ENCODE measurements around the gene CENPS.
"Not testable (repeated sequence)": the region's sequence is repeated elsewhere in the genome, so short reads cannot be mapped to it uniquely, and the experiment has no call there.

The CENPS gene

DNA sequence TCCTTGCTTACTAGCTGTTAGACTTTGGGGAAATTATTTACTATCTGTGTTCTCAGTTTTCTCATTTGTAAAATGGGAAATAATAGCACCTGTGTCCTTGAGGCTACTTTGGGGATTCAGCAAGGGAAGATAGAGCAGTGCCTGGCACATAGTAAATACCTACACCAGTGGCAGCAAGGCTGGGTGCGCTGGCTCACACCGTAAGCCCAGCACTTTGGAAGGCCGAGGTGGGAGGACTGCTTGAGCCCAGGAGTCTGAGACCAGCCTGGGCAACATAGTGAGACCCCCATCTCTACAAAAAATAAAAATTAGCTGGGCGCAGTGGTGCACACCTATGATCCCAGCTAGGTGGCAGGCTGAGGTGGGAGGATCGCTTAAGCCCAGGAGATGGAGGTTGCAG, 8.6 kb upstream of the CENPS start:
- DNase-seq: no peak

DNA sequence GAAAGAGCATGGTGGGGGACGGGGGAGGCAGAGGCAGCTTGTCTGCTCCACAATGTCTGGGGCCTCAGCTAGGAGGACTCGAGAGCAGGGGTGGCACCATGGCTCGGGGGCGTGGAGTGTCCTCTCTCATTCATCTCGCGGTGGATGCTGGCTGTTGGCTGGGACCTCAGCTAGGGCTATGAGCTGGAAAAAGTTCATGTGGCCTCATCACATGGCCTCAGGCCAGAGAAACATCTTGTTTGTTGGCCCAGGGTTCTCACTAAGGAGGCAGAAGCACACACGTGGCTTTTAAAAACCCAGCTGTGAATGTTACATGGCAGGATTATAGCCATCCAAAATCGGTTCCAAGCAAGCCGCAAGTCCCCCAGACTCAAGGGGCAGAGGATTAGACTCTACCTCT, 6.2 kb upstream of the CENPS start:
- DNase-seq: no peak

DNA sequence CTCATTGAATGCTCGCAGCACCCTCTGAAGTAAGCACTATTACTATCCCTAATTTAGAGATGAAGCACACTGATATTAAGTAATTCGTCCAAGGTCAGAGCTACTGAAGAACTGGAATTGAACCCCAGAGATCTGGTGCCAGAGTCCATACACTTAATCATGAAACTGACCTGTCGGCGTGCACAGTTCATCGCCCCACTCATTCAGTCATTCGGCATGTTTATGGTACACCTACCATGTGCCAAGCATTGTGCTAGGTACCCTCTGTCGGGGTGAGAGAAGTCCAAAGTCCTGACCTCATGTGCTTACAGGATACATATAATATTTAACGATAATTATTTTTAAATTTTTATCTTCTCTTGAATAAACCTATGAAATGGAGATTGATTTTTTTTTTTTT, 5.6 kb upstream of the CENPS start:
- DNase-seq: no peak

DNA sequence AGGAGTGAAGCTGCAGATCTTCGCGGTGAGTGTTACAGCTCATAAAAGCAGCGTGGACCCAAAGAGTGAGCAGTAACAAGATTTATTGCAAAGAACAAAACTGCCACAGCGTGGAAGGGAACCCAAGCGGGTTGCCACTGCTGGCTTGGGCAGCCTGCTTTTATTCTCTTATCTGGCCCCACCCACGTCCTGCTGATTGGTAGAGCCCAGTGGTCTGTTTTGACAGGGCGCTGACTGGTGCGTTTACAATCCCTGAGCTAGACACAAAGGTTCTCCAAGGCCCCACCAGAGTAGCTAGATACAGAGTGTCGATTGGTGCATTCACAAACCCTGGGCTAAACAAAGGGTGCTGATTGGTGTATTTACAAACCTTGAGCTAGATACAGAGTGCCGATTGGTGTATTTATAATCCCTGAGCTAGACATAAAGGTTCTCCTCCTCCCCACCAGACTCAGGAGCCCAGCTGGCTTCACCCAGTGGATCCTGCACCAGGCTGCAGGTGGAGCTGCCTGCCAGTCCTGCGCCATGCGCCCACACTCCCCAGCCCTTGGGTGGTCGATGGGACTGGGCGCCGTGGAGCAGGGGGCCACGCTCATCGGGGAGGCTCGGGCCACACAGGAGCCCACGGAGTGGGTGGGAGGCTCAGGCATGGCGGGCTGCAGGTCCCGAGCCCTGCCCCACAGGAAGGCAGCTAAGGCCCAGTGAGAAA, 4.3 kb upstream of the CENPS start:
- not testable (repeated sequence) for DNase-seq

DNA sequence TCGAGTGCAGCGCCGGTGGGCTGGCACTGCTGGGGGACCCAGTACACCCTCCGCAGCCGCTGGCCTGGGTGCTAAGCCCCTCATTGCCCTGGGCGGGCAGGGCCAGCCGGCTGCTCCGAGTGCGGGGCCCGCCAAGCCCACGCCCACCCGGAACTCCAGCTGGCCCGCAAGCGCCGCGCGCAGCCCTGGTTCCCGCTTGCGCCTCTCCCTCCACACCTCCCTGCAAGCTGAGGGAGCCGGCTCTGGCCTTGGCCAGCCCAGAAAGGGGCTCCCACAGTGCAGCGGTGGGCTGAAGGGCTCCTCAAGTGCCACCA, 3.7 kb upstream of the CENPS start:
- not testable (repeated sequence) for DNase-seq

DNA sequence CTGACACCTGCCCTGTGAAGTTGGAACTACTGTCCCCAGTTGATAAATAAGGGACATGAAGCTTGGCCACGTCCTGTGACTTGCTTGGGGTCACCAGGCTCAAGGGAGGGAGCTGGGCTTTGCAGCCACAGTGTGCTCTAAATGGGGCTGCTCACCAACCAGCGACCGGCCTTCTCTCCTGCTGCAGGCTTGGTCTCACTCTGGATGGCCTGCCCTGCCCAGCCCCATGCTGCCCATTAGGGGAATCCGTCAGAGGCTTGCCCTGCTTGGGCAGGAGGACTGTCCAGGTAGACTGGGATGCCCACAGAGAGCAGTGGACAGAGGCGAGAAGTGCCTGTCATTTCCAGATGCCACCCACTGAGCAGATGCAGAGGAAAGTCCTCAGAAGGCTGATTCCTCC, 1.2 kb upstream of the CENPS start:
- no peak for DNase-seq

DNA sequence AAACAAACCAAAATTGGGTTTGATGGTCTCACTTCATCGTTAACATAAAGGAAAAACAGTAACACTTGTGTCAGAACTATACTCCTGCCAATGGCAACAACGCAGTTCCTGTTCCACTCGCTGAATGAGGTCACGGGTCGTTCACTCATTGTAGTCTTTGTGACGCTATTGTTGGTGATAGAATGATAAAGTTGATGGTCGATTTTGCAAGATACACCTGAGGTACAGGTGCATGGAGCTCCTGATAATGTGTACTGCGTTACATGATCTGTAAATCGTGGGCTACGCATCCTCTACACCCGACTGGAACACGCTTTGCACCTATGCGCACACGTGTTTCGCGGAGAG, 391 bp upstream of the CENPS start:
- no peak for DNase-seq

DNA sequence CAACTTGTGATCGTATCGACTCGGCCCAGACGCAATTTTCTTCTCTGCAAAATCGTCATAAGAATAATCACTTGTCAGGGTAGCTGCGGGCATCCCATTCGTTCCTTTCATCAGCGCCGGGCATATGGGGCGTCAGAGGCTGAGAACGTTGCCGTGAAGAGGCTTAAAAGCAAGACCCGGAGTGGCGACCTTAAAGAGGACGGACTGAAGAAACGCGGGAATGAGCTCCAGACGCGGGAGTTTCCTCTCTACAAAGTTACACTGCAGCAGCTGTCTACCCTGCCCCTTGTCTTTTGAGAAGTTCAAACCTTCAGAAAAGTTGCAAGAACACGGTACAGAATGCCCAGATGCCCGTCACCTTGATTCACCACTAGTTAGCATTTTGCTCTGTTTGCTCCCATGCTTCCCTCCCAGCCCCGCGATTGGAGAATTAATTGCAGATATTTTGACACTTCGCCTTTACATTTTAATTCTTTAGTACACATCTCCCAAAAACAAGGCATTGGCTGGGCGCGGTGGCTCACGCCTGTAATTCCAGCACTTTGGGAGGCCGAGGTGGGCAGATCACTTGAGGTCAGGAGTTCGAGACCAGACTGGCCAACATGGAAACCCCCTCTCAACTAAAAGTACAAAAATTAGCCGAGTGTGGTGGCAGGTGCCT, 967 bp downstream of the CENPS start:
- no peak for DNase-seq

DNA sequence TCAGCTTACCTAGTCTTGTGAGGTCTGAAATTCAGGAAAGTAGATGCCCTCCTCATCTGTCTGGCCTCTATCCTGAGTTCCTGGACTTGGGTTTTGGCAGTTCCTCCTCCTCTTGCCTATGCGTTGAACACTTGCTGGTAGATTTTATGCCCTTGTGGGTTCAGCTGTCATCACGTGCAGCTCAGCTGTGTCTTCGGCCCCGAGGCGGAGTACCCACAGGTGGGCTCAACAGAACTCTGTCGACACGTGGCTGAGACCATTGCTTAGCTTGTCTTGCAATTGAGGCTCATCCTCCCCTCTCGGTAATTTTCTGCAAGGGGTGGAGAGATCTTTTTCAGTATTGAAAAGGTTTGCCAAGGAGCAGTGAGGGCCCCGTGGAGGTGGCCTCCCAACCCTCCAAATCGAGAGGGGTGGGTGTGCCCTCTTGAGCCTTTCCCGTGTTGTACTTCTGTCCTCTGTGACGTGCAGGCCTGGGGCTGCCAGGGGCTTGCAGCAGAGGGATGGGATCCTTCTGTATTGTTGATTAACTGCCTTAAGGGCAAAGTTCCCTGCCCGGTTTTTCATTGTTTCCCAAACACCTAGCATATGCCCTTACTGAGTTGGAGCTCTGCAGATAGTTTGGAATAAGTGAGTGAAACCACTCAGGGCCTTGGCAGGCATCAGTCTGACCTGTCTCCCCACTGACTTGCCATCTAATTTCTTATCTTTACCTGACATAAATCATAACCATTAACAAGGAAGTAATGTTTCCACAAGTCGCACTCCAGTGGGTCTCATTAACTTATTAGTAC, 2.9 kb downstream of the CENPS start:
- DNase-seq: no peak

DNA sequence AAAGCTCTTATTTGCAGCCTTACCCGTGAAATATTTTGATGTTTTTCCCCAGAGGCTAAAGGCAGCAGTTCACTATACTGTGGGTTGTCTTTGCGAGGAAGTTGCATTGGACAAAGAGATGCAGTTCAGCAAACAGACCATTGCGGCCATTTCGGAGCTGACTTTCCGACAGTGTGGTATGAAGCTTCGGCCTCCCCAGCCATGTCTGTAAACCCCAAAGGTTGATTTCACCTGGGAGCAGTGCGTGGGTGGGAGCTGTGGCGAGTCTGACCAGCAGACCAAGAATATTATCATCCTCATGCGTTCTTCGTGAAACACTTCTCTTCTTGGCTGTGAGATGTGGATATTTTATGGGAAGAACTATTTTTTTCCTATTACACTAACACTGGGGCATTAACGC, 3.6 kb downstream of the CENPS start:
- DNase-seq: no peak

DNA sequence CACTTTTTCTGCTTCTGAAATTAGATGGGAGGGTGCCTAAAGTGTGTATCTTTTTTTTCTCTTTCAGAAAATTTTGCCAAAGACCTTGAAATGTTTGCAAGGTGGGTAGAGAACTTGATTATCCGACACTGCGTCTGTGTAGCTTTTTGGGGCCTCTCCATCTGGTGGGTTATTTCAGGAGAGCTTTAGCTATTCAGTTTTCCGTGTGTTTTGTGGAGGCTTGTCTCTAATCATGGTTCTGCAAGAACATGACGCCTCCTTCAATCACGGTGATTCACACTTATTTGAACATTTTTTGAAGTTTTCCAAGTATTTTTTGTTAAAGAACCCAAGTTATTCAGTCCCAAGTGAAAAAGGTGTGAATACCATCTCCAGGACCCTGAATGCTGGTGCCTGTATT, 4.4 kb downstream of the CENPS start:
- no peak for DNase-seq

DNA sequence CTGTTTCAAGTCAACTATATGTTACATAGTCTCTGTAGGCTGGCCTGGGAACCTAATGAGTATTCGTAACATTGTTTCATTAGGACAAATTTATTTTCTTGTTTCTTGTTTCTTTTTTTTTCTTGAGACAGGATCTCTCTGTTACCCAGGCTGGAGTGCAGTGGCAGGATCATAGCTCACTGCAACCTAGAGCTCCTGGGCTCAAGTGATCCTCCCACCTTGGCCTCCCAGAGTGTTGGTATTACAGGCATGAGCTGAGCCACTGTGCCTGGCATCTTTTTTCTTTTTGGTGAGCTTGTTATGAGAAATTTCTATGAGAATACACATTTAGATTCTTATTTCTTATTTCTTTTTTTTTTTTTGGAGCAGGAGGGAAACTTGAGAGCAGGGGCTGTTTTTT, 6.8 kb downstream of the CENPS start:
- DNase-seq: no peak

DNA sequence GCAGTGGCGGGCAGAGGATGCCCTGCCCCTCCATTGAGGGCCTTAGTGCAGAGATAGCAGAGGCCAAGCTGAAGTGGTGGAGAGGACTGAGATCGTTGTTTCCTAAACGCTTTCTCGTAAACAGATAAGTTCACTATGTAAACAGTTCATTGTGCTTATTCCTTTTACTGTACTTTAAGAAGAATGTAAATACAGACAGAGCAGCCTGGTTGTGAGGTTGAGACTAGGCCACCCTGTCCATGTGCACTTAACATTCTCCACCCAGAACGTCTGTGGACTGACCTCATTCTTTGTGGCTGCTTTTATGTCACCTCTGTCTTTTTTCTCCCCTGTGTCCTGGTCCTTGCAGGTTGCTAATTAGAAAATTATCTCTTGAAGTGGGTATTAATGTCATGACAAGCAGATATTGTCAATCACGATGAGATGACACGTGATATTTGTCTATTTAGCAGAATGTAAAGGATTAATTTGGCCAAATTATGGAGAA, 8.5 kb downstream of the CENPS start:
- no peak for DNase-seq

DNA sequence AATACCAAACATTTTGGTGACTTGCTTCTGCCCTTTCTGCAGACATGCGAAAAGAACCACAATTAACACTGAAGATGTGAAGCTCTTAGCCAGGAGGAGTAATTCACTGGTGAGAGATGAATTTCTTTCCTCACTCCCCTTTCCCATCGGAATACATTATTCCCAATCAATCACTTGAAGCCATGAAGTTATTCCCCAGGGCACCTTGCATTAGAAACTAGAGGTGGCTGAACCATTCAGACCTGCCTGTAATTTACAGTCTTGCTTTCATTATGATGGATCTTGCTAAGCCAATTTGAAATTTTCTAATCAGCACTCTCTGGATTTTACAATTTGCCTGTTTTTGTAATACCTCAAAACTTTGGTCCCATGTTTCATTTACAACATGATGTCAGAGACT, 10.1 kb downstream of the CENPS start:
- no peak for DNase-seq

DNA sequence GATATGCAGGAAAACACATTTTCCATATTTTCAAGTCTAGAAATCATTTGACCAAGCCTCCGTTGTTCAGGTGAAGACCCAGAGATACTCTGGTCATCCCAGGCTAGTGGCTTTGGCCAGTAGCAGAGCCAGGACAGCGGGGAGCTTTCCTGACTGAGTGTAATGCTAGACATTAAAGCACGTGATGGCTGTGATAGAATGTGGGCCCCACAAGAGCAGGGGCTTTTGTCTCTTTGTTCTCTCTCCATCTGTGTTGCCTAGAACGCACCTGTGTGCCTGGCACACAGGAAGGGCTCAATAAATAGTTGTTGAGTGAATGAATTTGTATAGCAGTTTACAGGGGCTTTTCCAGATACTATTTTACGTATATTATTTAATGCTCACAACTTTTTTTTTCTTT, 10.6 kb downstream of the CENPS start:
- no peak for DNase-seq

DNA sequence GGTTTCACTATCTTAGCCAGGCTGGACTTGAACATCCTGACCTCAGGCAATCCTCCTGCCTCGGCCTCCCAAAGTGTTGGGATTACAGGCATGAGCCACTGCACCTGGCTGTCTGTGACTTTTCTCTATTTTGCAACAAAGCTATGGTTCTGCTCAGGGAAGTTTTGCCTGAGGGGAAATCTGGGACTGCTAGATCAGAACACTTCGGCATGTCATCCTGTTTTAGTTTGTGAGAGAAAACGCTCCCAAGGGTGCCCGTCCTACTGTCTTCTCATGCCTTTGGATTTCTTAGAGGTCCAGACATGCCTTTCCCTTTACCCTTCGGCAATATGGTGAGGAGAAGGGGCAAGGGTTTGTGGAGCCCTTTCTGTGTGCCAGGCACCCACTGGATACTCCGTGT, 14.0 kb downstream of the CENPS start:
- DNase-seq: no peak

DNA sequence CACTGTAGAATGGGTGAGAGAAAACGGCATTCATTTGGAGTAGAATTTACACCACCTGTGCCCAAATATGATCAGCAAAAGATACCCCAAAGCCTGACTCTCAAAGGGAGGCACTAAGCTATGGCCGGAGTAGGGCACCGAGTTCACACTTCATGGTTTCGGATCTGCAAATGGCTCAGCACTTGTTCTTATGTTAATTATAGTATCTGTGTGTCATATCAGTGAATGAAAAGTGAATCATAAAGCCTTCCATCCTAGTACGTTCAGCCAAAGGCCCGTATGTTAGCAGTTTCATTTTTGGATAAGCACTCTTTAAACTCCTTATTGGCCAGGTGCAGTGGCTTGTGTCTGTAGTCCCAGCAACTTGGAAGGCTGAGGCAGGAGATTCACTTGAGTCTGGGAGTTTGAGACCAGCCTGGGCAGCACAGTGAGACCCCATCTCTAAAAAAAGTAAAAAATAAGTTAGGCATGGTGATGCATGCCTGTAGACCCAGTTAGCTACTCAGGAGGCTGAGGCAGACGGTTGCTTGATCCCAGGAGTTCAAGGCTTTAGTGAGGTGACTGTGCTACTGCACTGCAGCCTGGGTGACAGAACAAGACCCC, 14.7 kb downstream of the CENPS start:
- DNase-seq: no peak

DNA sequence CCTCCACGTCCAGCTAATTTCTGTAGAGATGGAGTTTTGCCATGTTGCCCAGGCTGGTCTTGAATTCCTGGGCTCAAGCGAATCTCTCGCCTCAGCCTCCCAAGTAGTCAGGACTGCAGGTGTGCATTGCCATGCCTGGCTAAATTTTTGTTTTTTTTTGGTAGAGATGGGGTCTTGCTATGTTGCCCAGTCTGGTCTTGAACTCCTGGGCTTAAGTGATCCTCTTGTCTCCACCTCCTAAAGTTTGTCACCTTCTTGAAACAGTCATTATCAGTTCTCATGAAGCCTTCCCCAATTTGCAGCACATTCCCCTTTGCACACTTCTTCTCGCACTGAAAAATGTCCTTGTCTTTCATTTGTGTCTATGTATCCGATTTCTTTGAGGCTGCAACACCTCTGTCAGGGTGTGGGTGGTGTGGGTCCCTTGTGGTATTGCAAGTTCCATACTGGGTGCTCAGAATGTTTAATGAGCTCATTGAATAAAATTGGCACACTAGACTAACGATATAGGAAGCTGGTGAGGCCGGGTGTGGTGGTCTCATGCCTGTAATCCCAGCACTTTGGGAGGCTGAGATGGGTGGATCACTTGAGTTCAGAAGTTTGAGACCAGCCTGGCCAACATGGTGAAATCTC, 16.7 kb downstream of the CENPS start:
- DNase-seq: no peak

DNA sequence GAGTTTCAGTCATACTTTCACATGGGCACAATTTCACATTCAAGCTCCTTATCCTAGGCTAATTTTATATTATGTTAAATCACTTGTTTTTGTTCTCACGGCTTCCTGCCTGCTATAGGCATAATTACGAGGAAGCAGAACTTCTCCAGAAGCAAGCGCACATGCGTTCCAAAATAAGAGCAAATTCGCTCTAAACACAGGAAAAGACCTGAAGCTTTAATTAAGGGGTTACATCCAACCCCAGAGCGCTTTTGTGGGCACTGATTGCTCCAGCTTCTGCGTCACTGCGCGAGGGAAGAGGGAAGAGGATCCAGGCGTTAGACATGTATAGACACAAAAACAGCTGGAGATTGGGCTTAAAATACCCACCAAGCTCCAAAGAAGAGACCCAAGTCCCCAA, 19.5 kb downstream of the CENPS start, which contains the start of gene CORT:
Gene CORT (plus strand): TSS at position 281 of the 400 bp plus-strand sequence. CDS start 193 bp downstream, outside the sequence.
- DNase-seq: no peak

DNA sequence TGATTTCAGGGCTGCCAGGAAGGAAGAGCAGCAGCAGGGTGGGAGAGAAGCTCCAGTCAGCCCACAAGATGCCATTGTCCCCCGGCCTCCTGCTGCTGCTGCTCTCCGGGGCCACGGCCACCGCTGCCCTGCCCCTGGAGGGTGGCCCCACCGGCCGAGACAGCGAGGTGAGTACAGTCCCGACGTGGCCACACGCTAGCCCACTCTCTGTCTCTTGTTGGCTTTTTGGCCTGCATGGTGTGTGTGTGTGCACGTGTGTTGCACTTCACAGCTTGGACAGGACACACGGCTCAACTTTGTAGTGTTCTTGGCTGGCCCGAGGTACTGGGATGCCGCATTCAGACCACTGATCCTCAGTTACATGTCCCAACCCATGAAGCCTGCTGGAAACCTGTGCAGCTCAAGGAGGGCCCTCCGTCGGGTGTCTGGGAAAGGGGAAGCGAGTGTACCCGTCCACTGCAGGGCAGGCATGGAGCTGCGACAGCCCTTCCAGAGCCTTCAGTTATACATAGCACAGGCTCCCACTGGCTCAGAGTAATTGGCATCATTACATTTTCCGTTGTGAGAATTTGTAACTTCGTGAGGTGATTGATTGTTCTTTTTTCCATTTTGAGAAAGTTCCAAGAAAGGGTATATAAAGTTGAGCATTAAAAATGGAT, 20.1 kb downstream of the CENPS start:
- DNase-seq: no peak

DNA sequence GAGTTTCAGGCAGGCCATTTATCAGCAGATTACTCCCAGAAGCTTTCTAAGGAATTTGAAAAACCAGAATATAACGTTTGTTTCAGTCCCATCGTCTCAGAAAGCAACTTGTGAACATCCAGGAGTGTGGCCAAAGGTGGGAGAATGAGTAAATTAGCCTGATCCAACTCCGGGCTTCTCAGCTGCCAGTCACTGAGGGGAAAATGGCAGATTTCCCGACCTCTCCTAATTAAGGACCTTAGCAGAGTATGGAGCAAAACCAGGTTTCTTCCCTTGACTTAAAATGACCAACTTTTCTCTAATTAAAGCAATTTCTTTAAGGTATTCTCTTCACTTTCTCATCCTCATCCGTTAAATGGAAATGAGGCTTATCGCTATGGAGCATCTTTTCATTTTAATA, 20.6 kb downstream of the CENPS start:
- DNase-seq: no peak

DNA sequence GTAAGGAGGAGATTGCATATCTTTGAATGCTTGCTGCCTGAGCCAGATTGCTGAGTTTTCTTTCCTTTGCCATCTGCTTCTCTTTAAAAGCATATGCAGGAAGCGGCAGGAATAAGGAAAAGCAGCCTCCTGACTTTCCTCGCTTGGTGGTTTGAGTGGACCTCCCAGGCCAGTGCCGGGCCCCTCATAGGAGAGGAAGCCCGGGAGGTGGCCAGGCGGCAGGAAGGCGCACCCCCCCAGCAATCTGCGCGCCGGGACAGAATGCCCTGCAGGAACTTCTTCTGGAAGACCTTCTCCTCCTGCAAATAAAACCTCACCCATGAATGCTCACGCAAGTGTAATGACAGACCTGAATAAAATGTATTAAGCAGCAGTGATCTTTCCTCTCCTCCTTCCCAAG, 21.1 kb downstream of the CENPS start:
- DNase-seq: no peak

DNA sequence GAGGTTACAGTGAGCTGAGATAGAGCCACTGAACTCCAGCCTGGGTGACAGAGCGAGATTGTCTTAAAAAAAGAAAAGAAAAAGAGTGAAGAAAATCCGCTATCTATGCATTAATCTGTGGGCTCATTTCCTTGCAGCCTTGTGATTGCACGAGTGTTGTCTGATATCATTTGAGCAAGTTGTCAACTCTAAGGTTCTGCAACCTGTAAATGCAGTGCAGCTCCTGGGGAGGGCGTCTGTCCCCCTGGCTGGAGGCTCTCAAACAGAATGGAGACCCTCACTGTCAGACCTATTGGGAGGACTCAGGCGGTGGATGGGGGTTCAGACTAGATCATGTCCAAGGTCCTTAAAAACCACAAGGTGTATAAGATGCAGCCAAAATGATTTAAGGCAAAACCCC, 25.8 kb downstream of the CENPS start:
- DNase-seq: no peak
